Measurements from ENCODE around the gene UPB1.

The UPB1 gene

DNA sequence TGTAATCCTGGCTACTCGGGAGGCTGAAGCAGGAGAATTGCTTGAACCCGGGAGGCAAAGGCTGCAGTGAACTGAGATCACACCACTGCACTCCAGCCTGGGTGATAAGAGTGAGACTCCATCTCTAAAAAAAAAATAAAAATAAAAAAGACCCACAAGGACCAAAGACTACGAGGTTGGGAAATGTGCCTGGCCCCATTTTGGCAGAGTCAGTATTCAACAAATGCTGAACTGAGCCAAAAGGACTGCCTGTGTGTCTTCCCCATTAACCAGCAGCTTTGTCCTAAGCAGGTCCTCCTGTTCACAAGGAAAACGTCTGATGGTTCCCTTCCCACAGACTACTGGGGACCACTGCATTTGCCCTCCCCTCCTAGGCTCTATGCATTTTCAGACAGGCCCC, 40.1 kb upstream of the UPB1 start:
- H3K4me3 ChIP-seq (replicated peaks; ENCODE audit: insufficient read depth, low read length): no peak overlapping the region
- no peak for TF ChIP-seq CTCF (IDR thresholded peaks at IDR 0.05; ENCODE audit: insufficient read depth, low read length)
- TF ChIP-seq, protein P1, sequence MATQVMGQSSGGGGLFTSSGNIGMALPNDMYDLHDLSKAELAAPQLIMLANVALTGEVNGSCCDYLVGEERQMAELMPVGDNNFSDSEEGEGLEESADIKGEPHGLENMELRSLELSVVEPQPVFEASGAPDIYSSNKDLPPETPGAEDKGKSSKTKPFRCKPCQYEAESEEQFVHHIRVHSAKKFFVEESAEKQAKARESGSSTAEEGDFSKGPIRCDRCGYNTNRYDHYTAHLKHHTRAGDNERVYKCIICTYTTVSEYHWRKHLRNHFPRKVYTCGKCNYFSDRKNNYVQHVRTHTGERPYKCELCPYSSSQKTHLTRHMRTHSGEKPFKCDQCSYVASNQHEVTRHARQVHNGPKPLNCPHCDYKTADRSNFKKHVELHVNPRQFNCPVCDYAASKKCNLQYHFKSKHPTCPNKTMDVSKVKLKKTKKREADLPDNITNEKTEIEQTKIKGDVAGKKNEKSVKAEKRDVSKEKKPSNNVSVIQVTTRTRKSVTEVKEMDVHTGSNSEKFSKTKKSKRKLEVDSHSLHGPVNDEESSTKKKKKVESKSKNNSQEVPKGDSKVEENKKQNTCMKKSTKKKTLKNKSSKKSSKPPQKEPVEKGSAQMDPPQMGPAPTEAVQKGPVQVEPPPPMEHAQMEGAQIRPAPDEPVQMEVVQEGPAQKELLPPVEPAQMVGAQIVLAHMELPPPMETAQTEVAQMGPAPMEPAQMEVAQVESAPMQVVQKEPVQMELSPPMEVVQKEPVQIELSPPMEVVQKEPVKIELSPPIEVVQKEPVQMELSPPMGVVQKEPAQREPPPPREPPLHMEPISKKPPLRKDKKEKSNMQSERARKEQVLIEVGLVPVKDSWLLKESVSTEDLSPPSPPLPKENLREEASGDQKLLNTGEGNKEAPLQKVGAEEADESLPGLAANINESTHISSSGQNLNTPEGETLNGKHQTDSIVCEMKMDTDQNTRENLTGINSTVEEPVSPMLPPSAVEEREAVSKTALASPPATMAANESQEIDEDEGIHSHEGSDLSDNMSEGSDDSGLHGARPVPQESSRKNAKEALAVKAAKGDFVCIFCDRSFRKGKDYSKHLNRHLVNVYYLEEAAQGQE (IDR thresholded peaks at IDR 0.05; ENCODE audit: insufficient replicate concordance, low read depth): no peak
- no peak for TF ChIP-seq POLR2AphosphoS5 (IDR thresholded peaks at IDR 0.05; ENCODE audit: low read depth)
- no peak for TF ChIP-seq GABPA (IDR thresholded peaks at IDR 0.05; ENCODE audit: low read depth)
- TF ChIP-seq SPI1 (IDR thresholded peaks at IDR 0.05; ENCODE audit: borderline replicate concordance, low read depth): no peak
- no peaks in the 10 kb centered on the region for H3K27me3 ChIP-seq (ENCODE audit: insufficient read depth, poor library complexity, severe bottlenecking)
- no peak for DNase-seq (ENCODE audit: low read depth in 1 of 2, low spot score in 1 of 2)
- no peak overlapping the region for H3K27ac ChIP-seq (replicated peaks)

DNA sequence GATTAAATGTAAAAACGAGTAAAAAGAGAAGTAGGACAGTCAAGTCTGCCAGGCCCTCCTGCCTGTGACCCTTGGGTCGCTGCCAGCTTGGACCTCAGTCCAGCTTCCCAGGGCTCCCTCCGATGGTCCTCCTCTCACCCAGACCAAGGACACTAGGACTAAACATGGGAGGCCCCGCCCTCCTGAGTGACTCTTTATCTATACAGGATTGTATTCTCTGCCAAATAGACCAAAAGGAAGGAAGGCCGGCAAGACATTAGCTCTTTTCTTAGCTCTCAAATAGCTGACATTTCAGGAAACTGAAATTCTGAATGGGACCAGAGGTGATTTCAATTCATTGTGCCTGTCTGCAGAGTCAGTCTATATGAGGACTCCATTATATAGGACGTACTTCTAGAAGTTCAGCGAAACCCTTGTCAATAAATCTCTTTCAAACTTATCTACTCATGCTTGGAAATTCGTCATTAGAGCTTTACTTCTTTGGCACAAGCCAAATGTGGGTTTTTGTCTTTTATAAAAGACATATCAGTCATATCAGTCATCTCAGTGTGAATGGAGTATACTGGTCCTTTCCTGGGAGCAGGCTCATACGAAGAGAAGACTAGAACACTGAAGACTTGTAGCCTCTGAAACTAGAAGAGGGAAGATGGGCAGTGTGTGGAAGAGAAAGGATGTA, 39.2 kb upstream of the UPB1 start:
- no peak overlapping the region for H3K4me3 ChIP-seq (replicated peaks; ENCODE audit: insufficient read depth, low read length)
- TF ChIP-seq, protein P1 (IDR thresholded peaks at IDR 0.05; ENCODE audit: insufficient replicate concordance, low read depth): no peak
- TF ChIP-seq GABPA (IDR thresholded peaks at IDR 0.05; ENCODE audit: low read depth): no peak
- H3K27ac ChIP-seq (replicated peaks): no peak overlapping the region
- H3K27me3 ChIP-seq (ENCODE audit: insufficient read depth, poor library complexity, severe bottlenecking): no peaks in the 10 kb centered on the region
- DNase-seq (ENCODE audit: low read depth in 1 of 2, low spot score in 1 of 2): no peak

DNA sequence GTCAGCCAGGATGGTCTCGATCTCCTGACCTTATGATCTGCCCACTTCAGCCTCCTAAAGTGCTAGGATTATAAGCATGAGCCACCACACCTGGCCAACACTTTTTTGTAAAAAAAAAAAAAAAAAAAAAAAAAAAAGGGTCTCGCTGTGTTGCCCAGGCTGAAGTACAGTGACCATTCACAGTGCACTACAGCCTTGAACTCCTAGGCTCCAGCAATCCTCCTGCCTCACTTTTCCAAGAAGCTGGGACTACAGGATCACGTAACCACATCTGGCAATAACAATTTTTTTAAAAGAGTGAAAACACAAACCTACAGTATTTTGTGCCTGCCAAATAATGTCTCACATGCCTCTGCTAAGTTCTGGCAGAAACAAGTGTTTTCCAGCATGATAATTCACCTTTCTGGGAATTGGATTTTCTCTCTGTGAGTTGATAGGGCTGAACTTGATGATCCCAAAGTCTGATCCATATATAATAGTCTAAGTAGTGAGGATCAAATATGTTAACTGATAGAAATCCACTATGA, 37.2 kb upstream of the UPB1 start:
- TF ChIP-seq, protein P1 (IDR thresholded peaks at IDR 0.05; ENCODE audit: insufficient replicate concordance, low read depth): no peak
- TF ChIP-seq POLR2AphosphoS5 (IDR thresholded peaks at IDR 0.05; ENCODE audit: low read depth): no peak
- TF ChIP-seq GABPA (IDR thresholded peaks at IDR 0.05; ENCODE audit: low read depth): no peak
- no peak for TF ChIP-seq CTCF (IDR thresholded peaks at IDR 0.05; ENCODE audit: insufficient read depth, low read length)
- TF ChIP-seq SPI1 (IDR thresholded peaks at IDR 0.05; ENCODE audit: borderline replicate concordance, low read depth): no peak
- Histone ChIP-seq H3K27me3 (ENCODE audit: insufficient read depth, poor library complexity, severe bottlenecking) (no peaks in the 10 kb centered on the region), H3K27ac (replicated peaks) (no peak overlapping the region), H3K4me3 (replicated peaks; ENCODE audit: insufficient read depth, low read length) (no peak overlapping the region)
- DNase-seq (ENCODE audit: low read depth in 1 of 2, low spot score in 1 of 2): no peak

Data from HL-60 (cell line).